ENCODE data around the gene LRMDA. TPM values are rescaled to one million over a fixed set of nuclear protein-coding genes. Genes with fewer than 3 reads are reported as not detected.

Gene LRMDA
- total RNA-seq, 1 donor from 2014 or later = not detected

DNA sequence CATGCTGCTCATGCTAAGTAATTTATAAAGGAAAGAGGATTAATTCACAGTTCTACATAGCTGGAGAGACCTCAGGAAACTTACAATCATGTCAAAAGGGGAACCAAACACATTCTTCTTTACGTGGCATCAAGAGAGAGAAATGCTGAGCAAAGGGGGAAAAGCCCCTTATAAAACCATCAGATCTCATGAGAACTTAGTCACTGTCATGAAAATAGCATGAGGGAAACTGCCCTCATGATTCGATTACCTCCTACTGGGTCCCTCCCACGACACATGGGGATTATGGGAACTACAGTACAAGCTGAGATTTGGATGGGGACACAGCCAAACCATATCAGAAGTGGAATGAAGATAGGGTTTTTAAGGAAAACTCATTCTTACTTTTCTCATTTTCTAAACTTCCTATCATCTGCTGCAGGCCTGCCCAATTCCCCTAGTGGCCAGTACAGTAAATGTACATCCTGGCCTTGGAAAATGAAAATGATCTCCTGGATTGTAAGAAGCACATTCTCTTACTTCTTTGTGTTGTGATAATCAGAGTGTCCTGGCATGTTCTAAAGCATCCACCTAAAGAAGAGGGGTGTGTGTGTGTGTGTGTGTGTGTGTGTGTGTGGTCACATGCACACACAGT is 421.5 kb downstream of the LRMDA start:
- Mint-ChIP-seq H3K27me3 (no peaks in the 10 kb centered on the region), H3K4me1 (no peaks in the 10 kb centered on the region), H3K27ac (no peak overlapping the region), H3K36me3 (ENCODE audit: low read depth) (no peaks in the 10 kb centered on the region), H3K9me3 (no peaks in the 10 kb centered on the region), H3K4me3 (no peak overlapping the region)
- no peak for DNase-seq
- intact Hi-C loops (cut with micrococcal nuclease) = no loop called here

DNA sequence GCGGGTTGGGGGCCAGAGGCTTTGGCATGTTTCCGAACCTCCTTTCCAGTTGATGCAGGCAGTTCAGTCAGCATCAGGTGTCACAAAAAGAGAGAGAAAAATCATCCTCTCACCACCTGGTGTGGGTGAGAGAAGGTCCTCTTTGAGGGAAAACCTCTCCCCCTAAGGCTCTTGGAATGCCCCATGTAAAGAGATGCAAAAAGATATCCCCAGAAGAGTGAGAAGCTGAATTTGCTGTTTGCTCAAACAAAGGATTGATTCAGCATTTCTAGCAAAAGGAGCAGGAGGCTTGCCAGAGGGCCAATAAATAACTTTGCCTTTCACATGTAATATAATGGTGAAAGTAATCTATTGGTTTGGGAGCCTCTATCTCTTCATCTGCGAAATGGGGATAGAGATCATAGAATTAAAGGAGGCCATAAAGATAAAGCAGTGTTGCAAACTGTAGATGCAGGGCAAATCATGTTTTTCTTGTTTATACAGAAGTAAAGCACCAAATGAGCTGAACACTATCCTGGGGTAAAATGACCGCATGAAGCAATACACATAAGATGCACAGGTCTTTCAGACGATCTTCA is 425.9 kb downstream of the LRMDA start:
- H3K27ac Mint-ChIP-seq = no peak overlapping the region
- no peaks in the 10 kb centered on the region for H3K36me3 Mint-ChIP-seq (ENCODE audit: low read depth)
- H3K4me1 Mint-ChIP-seq = no peaks in the 10 kb centered on the region
- no peak for DNase-seq
- no peaks in the 10 kb centered on the region for H3K27me3 Mint-ChIP-seq
- intact Hi-C loops (cut with micrococcal nuclease) = no loop called here
- no peaks in the 10 kb centered on the region for H3K9me3 Mint-ChIP-seq
- H3K4me3 Mint-ChIP-seq = no peak overlapping the region

DNA sequence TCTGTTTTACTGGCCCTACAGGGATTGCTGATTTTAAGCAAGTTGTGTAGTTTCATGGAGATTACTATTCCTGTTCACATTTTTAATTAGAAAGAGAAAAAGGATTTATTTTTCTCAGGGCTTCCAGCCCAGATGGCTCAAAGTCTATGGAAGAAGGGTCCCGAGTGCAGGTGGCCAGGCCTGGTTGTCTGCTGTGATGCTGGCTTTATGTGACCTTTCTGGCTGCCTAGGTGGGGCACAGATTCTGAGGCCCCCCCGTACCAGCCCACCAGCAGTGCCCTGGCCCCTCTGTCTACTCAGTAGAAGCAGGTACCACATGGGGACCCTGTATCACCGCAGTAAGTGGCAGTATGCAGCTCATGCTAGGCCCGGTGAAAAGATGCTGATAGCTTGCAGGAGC is 426.5 kb downstream of the LRMDA start:
- no peak overlapping the region for H3K4me3 Mint-ChIP-seq
- H3K27me3 Mint-ChIP-seq = no peaks in the 10 kb centered on the region
- intact Hi-C loops (cut with micrococcal nuclease) = no loop called here
- H3K27ac Mint-ChIP-seq = no peak overlapping the region
- no peaks in the 10 kb centered on the region for H3K9me3 Mint-ChIP-seq
- no peaks in the 10 kb centered on the region for H3K4me1 Mint-ChIP-seq
- no peak for DNase-seq
- H3K36me3 Mint-ChIP-seq (ENCODE audit: low read depth) = no peaks in the 10 kb centered on the region

DNA sequence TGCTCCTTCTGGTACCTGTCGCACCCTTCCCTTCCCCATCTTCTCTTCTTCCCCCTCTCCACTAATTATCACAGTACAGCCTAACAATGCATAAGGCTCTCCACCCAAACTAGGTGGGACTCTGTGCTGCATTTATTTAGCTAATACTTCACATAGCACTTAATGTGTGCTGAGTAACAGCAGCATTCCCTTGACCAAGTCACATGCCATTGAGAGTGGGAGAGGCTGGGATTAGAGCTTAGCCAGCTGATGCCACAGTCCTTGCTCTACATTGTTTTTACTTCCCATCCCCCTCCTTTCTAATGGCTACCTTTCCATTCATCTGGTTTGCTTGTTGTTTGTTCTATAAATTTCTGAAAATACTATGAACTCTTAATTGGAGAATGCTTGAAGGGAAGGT is 426.9 kb downstream of the LRMDA start:
- intact Hi-C loops (cut with micrococcal nuclease) = no loop called here
- Mint-ChIP-seq H3K9me3 (no peaks in the 10 kb centered on the region), H3K4me1 (no peaks in the 10 kb centered on the region), H3K27ac (no peak overlapping the region), H3K27me3 (no peaks in the 10 kb centered on the region), H3K36me3 (ENCODE audit: low read depth) (no peaks in the 10 kb centered on the region), H3K4me3 (no peak overlapping the region)
- DNase-seq = no peak

DNA sequence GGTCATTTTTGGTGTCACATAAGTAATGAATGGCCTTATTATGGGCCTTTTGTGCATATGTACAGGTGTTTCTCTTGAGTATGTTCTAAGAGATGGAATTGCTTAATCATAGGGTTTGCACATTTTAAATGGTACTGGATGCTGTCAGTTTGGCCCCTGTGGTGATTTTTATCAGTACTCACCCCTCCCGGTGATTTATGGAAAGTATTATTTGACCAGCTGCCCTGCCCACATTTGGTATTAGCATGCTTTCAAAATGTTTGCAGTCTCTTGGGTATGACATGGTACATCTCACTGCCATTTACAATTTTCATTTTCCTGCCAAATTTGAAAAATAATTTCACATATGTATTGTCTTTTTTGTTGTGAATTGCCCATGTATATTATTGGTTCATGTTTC is 427.7 kb downstream of the LRMDA start:
- Mint-ChIP-seq H3K27ac (no peak overlapping the region), H3K4me3 (no peak overlapping the region), H3K27me3 (no peaks in the 10 kb centered on the region), H3K9me3 (no peaks in the 10 kb centered on the region), H3K4me1 (no peaks in the 10 kb centered on the region), H3K36me3 (ENCODE audit: low read depth) (no peaks in the 10 kb centered on the region)
- DNase-seq = no peak
- intact Hi-C loops (cut with micrococcal nuclease) = no loop called here

DNA sequence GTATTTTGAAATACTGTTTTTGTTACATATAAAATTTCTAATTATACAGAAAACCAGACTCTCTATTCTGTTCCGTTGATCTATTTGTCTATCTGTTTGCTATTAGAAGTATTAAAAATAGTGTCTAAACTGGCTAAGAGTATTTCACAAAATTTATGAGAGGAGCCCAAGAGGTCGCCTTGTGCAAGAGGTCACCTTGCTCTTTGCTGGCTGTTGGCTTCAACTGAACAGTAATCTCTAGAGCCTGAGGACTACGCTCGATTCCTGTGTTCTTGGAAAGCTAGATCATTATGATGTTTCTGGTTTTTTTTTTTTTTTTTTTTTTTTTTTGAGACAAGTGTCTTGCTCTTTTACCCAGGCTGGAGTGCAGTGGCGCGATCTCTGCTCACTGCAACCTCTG is 428.6 kb downstream of the LRMDA start:
- Mint-ChIP-seq H3K4me3 (no peak overlapping the region), H3K9me3 (no peaks in the 10 kb centered on the region), H3K27me3 (no peaks in the 10 kb centered on the region), H3K36me3 (ENCODE audit: low read depth) (no peaks in the 10 kb centered on the region), H3K4me1 (no peaks in the 10 kb centered on the region), H3K27ac (no peak overlapping the region)
- intact Hi-C loops (cut with micrococcal nuclease) = no loop called here
- no peak for DNase-seq

DNA sequence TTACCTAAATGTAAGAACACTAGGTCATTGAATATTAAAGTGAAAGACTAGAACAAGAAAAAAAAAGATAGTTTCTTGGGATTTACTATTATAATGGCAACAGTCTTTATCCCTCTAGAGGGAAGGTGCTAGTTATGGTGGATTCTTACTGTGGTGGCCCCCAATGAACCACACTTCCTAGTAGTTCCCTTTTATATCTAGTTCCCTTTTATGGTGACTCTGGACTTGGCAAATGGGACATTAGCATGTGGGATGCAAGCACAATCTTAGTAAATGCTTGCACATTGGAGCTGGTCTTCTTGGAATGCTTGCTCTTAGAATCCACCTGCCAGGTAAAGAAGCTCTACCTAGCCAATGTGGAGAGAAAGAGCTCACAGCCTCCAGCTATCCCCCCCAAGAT is 430.2 kb downstream of the LRMDA start:
- H3K27ac Mint-ChIP-seq = no peak overlapping the region
- no peaks in the 10 kb centered on the region for H3K36me3 Mint-ChIP-seq (ENCODE audit: low read depth)
- H3K4me1 Mint-ChIP-seq = no peaks in the 10 kb centered on the region
- DNase-seq = no peak
- no peak overlapping the region for H3K4me3 Mint-ChIP-seq
- intact Hi-C loops (cut with micrococcal nuclease) = no loop called here
- H3K27me3 Mint-ChIP-seq = no peaks in the 10 kb centered on the region
- H3K9me3 Mint-ChIP-seq = no peaks in the 10 kb centered on the region

DNA sequence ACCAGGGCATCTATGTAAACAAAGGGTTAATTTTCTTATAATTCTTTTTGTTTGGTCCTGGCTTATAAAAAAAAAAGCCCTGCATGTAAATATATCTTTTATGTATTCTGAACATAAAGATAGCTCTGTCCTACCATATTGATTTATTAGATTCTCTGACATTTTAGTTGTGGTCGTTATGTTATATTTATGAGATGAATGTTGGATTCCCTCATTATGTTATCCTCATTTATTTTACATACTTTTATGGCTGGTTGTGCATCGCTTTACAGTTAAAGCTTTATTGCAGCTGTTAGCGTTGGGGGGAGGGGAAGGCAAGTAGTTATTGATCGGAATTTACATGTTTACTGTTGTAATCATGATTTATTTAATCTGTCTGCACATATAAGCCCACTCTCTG is 431.5 kb downstream of the LRMDA start:
- Mint-ChIP-seq H3K9me3 (no peaks in the 10 kb centered on the region), H3K27ac (no peak overlapping the region), H3K4me1 (no peaks in the 10 kb centered on the region), H3K36me3 (ENCODE audit: low read depth) (no peaks in the 10 kb centered on the region), H3K27me3 (no peaks in the 10 kb centered on the region), H3K4me3 (no peak overlapping the region)
- DNase-seq = no peak
- intact Hi-C loops (cut with micrococcal nuclease) = no loop called here

DNA sequence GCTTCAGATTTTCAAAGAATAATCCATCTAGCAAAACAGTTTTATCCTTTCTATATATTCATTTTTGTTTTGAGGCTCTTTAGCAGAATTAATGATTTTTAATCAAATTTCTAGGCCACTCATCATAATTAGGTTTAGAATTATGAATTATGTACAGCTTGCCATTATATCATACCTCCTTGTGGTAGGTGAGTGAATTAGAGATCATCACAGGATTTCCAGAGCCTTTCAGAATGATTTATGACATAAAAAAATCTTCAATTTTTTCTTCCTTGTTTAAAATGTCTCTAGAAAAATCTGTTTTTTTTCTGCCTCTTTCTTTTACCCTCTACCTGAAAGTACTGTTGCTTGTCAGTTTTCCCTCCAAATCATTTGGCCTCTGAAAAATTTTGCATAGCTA is 433.3 kb downstream of the LRMDA start:
- H3K27ac Mint-ChIP-seq = no peak overlapping the region
- no peaks in the 10 kb centered on the region for H3K4me1 Mint-ChIP-seq
- no peaks in the 10 kb centered on the region for H3K27me3 Mint-ChIP-seq
- no peak for DNase-seq
- intact Hi-C loops (cut with micrococcal nuclease) = no loop called here
- H3K4me3 Mint-ChIP-seq = no peak overlapping the region
- no peaks in the 10 kb centered on the region for H3K9me3 Mint-ChIP-seq
- H3K36me3 Mint-ChIP-seq (ENCODE audit: low read depth) = no peaks in the 10 kb centered on the region

DNA sequence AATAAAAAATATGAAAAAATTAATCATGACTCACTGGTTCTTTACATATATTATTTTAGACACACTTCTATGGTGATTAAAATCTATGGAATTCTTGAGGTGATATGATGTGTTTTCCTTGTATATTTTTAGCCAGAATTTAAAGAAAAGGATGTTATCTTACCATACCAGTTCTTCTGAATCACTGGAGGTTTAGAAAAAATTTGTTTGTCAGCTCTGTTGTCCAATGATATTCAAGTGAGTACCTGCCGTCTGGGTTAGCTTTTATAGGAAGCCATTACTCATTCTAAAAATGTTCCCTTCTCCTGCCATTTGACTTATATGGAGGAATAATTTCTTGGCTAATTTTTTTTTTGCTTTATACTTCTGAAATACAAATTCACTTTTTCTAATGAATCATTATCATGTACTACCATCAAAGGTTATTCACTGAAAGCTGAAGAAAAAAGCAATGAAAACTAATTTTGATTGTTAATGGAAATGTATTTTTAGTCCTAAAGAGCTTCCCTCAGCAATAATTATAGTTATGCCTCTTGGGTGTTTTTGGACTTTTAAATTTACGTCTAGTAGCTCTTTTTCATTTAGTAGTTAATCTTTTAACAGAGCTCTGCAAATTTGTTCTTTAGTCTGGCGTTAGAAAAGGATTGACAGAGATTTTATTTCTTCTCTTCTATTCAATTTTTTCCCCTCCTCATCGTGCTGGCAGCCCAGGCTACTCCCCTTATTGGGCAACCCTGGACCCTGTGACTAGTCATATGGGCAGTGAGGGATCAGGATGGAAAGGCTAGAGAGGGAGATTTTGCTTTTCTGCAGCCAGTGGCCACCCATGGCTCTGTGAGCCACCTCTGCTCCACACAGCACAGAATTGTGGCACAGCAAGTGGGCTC is 434.2 kb downstream of the LRMDA start:
- no peak overlapping the region for H3K4me3 Mint-ChIP-seq
- intact Hi-C loops (cut with micrococcal nuclease) = no loop called here
- H3K36me3 Mint-ChIP-seq (ENCODE audit: low read depth) = no peaks in the 10 kb centered on the region
- no peak overlapping the region for H3K27ac Mint-ChIP-seq
- DNase-seq = no peak
- H3K9me3 Mint-ChIP-seq = no peaks in the 10 kb centered on the region
- no peaks in the 10 kb centered on the region for H3K27me3 Mint-ChIP-seq
- H3K4me1 Mint-ChIP-seq = no peaks in the 10 kb centered on the region

DNA sequence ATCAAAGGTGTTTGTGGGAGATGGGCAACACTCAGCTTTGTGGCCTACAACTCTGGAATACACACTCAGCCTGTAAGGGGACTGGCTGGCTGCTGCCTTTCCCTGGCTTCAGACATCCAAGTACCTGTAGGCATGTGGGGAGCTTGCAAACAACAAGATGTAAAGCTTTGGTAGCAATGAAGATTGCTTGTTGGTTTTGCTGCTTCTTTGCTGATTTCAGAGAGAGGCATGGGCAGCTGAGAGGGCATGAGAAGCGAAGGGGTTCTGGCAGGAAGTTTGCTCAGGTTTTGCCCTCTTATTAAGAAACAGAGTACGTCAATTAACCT is 434.8 kb downstream of the LRMDA start:
- H3K9me3 Mint-ChIP-seq = no peaks in the 10 kb centered on the region
- intact Hi-C loops (cut with micrococcal nuclease) = no loop called here

DNA sequence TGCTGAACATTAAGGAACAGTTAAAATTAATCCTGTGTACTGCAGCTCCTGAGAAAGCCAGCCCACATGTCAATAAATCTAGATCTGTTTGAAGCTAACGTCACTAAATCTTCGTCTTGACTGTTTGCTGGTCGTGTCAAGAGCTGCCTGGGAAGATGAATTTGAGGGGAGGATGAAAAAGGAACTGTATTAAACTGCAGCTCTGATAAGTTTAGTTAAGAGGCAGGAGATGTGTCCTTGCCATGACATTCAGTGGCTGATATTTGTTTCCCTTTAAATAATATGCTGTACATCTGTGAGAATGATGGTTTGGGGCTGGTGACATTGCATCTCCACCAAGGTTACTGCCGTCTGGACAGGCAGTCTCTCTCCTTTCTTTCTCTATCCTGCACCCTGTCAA is 435.3 kb downstream of the LRMDA start:
- Mint-ChIP-seq H3K4me3 (no peak overlapping the region), H3K27me3 (no peaks in the 10 kb centered on the region), H3K36me3 (ENCODE audit: low read depth) (no peaks in the 10 kb centered on the region), H3K9me3 (no peaks in the 10 kb centered on the region), H3K27ac (no peak overlapping the region), H3K4me1 (no peaks in the 10 kb centered on the region)
- DNase-seq = no peak
- intact Hi-C loops (cut with micrococcal nuclease) = no loop called here

More for the DNA sequence above, 434.8 kb downstream of the LRMDA start:
- Mint-ChIP-seq H3K4me1 (no peaks in the 10 kb centered on the region), H3K27me3 (no peaks in the 10 kb centered on the region), H3K36me3 (ENCODE audit: low read depth) (no peaks in the 10 kb centered on the region), H3K27ac (no peak overlapping the region), H3K4me3 (no peak overlapping the region)
- DNase-seq = no peak

DNA sequence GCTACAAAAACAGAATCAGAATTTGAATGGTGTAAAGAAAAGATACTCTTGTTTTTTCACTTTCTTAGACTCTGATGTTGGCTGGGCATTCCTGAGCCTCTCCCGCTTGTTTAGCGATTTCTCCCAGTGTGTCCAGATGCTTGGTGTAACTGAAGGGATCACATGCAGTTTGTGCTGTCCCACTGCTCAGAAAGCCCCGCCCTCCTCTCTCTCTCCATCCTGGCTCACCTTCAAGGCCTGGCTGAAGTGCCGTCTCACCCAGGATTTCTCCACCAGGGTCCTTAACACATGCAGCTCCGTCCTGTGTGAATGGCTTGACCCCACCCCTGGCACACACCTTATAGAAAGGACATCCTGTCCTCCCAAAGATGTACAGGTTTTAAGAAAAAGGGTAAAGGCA is 437.1 kb downstream of the LRMDA start:
- Mint-ChIP-seq H3K4me1 (no peaks in the 10 kb centered on the region), H3K9me3 (no peaks in the 10 kb centered on the region), H3K36me3 (ENCODE audit: low read depth) (no peaks in the 10 kb centered on the region), H3K27ac (no peak overlapping the region), H3K27me3 (no peaks in the 10 kb centered on the region), H3K4me3 (no peak overlapping the region)
- intact Hi-C loops (cut with micrococcal nuclease) = no loop called here
- DNase-seq = no peak

DNA sequence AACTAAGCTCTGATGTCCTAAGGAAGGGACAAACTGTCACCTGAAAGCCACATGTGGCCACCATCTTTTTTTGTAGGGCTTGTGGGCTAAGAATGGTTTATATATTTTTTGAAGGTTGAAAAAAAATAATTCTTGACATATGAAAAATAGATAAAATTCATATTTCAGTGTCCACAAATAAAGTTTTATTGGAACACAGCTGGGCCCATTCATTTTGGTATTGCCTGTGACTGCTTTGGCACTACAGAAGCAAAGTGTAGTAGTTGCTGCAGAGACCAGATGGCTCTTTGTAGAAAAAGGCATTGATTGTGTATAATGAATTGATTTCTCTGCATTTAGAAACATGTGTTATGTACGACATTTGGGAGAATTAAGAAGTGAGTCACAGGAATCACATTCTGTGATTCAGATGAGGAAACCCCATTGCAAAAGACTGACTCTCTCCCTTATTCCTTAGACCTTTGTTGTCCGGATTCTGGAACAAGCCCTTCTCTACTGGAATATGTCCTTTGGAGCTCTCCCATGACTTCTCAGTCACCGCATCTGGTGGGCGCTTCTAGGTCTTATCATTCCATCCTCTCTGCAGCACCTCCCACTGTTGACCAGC is 438.7 kb downstream of the LRMDA start:
- no peaks in the 10 kb centered on the region for H3K27me3 Mint-ChIP-seq
- no peak overlapping the region for H3K4me3 Mint-ChIP-seq
- no peaks in the 10 kb centered on the region for H3K9me3 Mint-ChIP-seq
- no peaks in the 10 kb centered on the region for H3K36me3 Mint-ChIP-seq (ENCODE audit: low read depth)
- DNase-seq = no peak
- intact Hi-C loops (cut with micrococcal nuclease) = no loop called here
- no peaks in the 10 kb centered on the region for H3K4me1 Mint-ChIP-seq
- no peak overlapping the region for H3K27ac Mint-ChIP-seq
